Stimulated activated CD8-positive, alpha-beta memory T cell treated with anti-CD3 and anti-CD28 coated beads, Interleukin-2, amount 100 ng/mL, for 48 hours (primary cell): ENCODE data around the gene TTYH1.
A peak's percentile ranks its signal among the peaks of the same experiment; 100 is the strongest.

Experiments used
- DNase-seq, 2 donors: peaks; one replicate each; pipeline ENCODE4 v3.0.0-alpha.2; 2020; ENCODE audit warnings: low read depth in 2 of 2

The TTYH1 gene

DNA sequence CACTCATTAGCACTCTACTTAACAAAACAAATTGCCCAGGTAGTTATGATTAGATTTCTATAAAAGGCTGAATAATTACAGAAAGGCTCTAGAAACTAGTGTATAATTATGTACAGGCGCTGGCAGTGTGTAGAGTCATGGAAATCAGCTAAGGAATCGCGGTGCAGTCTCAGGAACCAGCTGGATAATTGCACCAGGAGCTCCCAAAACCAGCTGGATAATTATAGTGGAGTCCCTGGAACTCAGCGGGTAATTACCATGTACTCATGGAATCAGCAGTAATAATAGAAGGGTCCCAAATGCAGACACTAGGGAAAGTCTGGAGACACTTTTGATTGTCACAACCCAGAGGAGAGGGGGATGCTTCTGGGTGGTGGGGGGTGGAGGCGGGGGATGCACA, 23.2 kb upstream of the TTYH1 start:
- no peak for DNase-seq

DNA sequence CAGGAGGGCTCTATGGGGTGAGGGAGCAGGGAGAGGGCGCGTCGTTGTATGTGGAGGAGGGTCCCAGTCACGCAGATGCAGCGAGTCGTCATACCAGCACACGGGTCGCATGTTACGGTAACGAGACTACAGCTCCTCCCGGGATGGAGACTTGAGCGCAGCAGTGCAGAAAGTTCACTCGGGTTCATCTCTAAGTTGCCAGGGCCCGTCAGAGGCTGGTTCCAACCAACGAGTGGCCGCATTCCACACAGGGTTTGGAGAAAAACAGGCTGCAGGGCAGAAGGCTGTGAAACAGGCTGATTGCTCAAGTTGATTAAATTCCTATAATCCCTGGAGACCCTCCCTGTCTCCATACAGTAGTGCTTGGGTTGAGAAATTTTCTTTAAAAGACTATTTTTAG, 21.9 kb upstream of the TTYH1 start:
- DNase-seq, result no peak

DNA sequence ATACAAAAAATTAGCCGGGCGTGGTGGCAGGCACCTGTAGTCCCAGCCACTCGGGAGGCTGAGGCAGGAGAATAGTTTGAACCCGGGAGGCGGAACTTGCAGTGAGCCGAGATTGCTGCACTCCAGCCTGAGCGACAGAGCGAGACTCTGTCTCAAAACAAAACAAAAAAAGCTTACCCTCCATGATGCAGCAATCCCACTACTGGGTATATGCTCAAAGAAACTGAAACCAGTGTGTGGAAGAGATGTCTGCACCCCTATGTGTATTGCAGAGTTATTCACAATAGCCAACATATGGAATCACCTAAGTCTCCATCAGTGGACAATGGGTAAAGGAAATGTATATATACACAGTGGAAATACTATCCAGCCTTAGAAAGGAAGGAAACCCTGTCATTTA, 19.6 kb upstream of the TTYH1 start:
- DNase-seq, result no peak

DNA sequence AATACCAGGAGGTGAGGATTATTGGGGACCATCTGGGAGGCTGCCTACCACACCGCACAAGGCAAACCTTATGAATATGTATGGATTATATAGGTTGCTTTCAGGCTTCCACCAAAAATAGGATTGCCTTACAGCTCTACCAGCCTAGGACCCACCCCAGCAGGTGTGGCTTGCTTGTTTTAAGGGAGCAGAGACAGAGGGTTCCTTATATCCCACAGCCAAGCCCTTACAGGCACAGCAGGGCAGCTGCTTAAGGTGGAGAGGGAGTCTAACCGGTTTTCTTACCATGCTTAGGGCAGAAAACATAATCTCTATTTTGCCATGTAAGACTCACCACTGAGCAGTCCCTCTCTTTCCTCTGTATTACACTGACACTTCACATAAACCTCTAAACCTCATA, 16.1 kb upstream of the TTYH1 start:
- DNase-seq, result no peak

DNA sequence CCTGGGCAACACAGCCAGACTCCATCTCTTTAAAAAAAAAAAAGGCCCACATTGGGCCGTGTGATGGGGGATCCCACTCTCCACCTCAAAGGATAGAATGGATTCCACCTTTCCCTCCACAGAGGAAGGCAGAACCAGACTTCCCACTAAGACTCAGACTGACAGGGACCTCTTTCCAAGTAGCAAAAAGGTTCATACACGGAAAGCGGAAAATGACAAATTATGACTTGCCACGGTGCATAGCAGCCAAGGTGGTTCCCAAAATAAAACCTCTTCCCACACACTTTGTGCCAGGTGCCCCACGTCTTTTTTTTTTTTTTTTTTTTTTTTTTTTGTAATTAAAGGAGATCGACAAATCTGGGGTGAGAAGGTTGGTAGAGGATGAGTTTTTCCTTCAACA, 14.4 kb upstream of the TTYH1 start:
- no peak for DNase-seq

DNA sequence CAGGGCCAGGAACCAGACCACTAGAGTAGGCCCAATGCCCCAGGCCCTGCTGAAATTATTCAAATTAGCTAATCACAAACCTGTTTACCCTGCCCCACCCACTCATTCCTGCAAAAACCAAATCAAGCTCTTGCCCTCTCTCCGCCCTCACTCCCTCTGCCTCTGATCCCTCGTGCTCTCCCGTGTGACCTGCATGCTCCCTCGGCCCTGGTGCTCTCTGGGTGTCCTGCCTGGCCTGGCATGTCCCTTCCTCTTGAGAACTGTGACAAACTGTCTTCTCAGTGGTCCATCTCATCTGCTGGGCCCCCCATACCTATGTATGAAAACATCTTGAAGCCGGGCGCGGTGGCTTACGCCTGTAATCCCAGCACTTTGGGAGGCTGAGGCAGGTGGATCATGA, 12.2 kb upstream of the TTYH1 start:
- DNase-seq, result no peak

DNA sequence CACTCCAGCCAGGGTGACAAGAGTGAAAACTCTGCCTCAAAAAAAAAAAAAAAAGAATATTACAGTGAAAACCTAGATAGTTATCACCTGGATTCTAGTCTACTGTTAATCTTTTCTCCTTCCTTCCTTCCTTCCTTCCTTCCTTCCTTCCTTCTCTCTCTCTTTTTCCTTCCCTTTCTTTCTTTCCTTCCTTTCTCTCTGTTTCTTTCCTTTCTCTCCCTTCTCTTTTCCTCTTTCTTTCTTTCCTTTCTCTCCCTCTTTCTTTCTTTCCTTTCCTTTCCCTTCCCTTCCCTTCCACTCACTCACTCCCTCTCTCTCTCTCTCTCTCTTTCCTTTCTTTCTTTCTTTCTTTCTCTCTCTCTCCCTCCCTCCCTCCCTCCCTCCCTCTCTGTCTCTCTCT, 9.6 kb upstream of the TTYH1 start:
- no peak for DNase-seq

DNA sequence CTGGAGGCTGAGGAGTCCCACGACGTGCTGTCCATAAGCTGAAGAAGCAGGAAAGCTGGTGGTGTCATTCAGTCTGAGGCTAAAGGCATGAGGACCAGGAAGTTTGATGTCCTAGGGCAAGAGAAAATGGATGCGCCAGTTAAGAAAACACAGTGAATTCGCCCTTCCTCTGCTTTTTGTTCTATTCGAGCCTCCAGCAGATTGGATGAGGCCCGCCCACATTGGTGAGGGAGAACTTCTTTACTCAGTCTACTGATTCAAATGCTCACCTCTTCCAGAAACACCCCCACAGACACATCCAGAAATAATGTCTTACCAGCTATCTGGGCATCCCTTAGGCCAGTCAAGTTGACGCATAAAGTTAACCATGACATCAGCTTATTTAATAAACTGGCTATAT, 7.5 kb upstream of the TTYH1 start:
- DNase-seq, result no peak

DNA sequence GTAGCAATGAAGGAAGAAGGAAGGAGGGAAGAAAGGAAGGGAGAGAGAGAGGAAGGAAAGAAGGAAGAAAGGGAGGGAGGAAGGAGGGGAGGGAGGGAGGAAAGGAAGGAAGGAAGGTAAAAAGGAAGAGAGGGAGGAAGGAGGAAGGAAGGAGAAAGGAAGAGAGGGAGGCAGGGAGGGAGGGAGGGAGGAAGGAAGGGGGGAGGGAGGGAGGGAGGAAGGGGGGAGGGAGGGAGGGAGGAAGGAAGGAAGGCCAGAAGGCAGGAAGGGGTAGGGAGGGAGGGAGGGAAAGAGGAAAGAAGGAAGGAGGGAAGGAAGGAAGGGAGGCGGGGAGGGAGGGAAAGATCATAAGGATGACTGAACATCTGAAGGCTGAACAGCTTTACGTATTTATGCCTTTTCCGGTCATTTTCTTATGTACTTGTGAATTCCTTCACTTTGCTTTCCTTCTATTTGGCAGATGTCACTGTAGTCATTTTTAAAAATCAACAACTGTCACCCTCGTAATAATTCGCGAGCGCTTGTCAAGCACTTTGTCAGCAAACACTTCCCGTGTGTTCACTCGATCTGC, 6.7 kb upstream of the TTYH1 start:
- no peak for DNase-seq

DNA sequence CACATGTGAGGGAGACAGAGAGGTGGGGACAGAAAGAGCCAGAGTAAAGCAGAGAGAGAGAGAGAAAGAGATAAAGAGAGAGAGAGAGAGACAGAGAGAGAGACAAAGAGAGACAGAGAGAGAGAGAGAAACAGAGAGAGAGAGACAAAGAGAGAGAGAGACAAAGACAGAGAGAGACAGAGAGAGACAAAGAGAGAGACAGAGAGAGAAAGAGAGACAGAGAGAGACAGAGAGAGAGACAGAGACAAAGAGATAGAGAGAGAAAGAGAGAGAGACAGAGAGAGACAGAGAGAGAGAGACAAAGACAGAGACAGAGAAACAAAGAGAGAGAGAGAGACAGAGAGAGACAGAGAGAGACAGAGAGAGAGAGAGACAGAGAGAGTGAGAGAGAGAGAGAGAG, 4.2 kb upstream of the TTYH1 start:
- DNase-seq, result no peak

DNA sequence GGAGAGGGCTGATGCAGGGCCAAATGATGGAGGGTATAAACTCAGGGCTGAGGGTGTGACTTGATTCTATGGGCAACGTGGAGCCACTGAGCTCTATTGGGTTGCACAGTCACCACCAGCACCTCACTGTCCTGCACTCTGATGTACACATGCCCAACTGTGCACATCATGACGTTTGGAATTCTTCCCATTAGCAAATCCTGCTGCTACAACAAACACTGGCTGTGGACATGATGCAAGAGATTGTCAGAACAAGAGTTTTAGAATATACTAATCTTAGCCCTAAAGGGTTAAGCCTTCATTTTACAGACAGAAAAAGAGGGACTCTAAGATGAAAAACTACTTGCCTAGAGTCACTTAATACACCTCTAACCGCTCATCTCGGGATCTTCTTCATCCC, 2.4 kb upstream of the TTYH1 start:
- DNase-seq, result no peak

DNA sequence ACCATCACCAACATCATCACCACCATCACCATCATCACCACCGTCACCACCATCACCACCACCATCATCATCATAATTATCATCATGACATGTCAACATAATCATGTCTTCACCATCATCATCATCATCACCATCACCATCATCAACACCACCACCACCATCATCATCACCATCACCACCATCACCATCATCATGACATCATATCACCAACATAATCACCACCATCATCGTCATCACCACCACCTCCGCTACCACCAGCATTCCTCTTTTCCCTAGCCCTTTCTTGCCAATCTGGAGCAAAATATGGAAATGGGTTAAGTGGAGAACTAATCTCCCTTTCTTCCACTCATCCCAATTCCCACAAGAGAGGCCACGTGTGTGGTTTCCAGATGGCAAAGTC, 1.1 kb upstream of the TTYH1 start:
- no peak for DNase-seq

DNA sequence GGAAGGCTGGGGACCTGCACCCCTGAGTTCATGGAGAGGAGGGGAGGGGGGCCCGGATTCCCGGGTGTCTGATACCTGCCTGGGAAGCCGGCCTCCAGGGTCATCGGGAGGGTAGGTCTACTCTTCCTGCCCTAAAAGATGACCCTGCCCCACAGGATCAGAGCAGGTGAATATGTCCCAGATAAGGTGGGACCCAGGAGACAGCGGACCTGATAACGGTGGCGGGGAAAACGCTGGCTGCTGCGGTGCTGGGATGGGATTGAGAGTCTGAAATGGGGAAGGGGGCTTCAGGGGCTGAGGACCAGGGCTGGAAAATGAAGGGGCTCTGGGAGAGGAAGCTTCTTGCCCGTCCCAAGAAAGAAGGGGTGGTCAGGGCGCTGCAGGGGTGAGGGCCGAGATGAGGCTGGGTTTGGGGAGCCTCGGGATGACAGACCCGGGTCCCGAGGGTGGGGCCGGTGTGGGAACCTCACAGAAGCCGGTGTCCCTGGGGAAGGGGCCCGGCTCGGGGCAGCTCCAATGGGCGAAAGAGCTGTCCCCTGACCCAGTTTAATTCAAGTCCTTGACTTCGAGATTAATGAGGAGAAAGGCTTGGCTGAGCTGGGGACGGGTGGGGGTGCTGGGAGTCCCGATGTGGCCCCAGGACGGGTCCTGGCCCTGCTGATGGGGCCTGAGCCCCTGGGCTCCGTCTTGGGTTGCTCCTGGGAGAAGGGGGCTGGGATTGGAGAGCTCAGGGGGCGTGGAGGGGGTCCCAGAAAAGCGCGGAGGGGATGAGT, 823 bp downstream of the TTYH1 start:
- no peak for DNase-seq

DNA sequence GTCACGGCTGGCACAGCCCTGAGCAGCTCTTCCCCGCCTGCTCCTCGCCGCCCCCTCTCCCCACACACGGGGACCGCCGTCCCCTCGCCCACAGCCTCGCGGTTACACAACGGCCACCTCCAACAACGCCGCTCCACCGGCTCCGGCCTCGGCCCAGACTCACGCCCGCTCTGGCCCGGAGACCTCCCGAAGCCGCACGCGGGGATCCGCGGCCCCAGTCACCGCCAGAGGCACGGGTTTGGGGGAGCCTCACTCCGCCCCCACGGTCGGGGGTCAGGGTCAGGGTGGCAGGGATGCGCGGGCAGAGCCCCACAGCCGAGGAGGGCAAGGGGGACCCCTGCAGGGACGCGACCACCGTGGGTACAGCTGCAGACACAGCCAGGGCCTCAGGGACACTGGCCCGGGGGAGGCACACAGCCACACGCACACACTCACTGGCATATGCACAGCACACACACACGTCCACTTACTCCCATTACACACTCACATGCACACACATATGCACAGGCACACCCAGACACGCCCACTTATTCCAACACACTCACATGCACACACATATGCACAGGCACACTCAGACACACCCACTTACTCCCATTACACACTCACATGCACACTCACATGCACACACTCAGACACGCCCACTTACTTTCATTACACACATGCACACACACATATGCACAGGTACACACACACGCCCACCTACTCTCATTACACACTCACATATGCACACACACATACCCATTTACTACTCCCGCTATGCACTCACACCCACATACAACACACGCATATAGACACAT, 1.6 kb downstream of the TTYH1 start:
- DNase-seq, result no peak

DNA sequence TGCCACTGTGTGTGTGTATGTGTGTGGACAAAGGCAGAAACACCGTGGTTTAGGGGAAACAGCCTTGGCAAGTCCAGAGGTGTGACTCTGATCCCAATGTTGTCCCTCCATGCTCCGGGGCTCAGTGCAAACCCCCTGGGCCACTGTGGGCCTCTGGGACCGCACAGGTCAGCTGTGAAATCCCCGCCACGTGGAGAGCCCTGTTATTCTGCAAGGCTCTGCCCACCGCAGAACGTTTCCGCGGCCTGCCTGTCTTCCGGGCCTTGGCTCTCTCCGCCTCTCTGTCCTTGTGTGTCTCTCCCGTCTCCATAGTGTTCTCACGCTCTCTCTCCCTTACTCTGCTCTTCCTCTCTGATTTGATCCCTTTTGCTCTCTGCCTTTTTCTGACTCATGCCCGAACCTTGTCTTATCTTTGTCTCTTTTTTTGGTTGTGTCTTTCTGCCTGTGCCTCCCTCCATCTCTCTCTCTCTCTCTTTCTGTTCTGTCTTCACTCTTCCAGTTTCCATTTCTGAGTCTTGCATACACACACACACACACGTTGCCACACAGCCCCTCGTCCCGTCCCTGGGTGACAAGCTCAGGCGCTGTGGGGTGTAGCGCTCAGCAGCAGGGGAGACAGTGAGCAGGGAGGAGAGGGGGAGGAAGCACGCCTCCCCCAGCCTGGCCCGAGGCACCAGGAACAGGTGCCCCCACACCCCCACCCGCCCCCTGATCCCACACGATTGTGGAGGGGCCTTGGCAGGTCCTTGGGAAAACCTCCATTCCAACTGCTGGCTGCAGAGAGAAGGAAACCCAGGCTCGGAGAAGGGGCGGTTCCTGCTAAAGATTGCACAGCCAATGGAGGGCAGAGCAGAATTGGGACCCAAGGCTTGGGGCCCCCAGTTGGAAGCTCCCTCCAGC, 3.0 kb downstream of the TTYH1 start:
- peak in 1 of 2 donors; percentile 23 for DNase-seq

DNA sequence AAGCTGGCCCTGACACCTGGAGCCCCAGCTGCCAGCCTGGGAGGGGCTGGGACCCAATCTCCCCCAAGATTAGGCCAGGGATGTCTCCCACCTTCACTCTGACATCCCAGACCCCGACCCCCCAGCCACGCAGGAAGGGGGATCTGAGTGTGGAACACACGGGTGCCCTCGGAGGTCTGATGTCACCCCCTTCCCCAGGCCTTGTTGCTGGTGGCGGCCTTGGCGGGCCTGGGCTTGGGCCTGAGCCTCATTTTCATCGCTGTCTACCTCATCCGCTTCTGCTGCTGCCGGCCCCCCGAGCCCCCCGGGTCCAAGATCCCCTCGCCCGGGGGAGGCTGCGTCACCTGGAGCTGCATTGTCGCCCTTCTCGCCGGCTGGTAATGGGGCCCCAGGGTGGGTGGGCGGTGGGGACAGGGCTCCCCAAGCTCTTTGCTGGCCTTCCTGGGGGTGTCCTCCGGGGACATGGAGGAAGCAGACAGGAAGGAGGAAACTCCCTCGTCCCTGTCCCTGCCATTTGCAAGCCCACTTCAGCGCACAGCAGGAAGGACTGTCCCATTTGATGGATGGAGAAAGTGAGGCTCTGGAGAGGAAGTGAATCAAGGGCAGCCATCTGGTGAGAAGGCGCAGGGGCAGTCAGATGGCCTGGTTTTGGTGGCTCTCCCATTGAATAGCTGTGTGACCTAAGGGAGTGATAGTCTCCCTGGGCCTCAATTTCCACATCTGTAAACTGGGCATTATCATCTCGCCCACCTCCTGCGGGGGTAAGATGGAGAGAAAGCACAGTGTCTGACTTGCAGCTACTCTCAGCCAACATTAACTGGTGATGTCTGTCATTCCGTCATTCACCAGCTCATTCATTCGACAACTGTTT, 3.9 kb downstream of the TTYH1 start:
- no peak for DNase-seq

DNA sequence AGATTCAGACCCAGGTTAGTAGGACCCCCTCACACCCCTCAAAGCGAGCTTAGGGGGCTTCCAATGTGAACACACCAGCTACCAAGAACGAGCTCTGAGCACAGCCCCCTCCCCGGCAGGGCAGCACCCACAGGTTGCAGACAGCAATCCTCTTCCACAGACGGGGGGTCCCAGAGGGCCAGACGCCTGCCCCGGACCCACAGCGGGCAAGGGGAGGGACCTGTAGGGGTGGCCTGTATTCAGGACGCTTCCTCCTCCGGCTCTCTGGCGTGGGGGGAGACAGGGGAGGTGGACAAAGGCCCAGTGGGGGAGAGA, 4.8 kb downstream of the TTYH1 start:
- no peak for DNase-seq

DNA sequence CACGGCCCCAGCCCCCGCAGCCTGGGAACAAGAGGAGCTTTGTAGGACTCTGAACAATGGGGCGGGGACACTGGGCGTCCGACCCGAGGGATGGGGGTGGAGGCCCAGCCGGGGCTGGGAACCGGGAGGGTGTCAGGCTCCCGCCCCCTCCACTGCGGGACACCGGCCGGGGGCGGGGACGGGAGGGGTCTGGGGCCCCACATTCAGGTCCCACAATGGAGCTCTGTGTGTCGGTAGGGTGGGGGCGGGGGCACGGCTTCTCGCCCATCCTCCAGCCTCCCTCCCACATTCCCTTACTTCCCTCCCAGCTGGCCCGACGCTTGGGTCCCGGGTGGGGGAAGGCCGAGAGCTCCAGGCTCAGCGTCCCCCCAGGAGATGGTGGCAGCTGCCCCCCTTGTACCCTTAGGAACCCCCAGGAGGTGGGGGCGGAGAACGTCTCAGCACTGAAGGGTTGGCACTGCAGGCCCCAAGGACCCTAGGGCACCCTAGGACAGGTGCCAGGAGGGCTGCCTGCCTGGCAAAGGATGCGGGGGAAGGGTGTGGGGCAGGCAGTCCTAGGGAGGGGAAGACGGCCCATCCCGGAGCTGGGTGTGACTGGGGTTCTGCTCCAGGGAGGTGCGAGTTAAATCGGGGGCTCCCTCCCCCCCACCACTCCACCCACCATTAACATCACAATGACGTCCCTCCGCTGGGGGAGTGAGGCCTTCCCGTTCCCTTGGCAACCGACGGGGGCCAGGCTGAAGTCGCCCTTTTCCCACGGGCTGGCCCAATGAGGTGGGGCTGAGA, 5.3 kb downstream of the TTYH1 start:
- DNase-seq, result no peak

DNA sequence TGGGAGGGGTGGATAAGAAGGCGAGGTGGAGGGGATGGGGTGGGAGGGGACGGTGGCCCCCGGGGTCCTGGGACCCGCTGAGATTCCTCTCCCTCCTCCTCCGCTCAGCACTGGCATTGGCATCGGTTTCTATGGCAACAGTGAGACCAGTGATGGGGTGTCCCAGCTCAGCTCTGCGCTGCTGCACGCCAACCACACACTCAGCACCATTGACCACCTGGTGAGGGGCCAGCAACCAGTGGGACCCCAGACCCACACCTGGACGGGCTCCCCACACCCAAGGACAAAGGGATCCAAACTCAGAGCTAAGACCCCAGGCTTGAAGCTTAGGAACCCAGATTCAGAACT, 5.9 kb downstream of the TTYH1 start:
- no peak for DNase-seq

DNA sequence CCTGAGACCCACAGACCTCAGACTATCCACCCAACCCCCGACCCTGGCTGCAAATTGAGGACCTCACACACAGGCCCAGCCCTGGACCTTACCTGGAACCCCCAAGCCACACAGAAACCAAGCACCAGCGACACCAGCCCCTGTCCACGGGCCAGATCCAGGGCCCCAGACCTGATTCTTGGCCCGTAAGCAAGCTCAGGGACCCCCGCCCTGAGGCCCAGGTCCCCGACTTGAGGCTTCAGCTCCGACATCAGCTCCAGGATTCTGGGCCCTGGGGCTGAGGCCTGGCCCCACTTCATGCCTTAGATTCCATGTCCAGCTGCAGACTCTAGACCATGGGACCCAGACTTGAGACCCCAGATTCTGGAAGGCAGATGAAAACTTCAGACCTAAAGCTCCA, 6.3 kb downstream of the TTYH1 start:
- DNase-seq, result no peak

DNA sequence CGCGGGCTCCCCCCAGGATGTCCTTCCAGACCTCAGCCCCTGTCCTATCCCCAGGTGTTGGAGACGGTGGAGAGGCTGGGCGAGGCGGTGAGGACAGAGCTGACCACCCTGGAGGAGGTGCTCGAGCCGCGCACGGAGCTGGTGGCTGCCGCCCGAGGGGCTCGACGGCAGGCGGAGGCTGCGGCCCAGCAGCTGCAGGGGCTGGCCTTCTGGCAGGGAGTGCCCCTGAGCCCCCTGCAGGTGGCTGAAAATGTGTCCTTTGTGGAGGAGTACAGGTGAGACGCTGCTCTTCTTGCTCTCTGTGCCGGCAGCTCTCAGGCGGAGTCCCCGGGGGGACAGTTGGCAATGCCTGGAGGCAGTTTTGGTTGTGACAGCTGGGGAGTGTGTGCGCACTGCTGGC, 6.9 kb downstream of the TTYH1 start:
- DNase-seq, result no peak
